ENCODE measurements around the gene MGP. TPM values are rescaled to one million over a fixed set of nuclear protein-coding genes. Genes with fewer than 3 reads are reported as not detected.

MGP gene
- 47.7 and 113 TPM in 2 replicates for total RNA-seq

GRCh38 chr12:14885718-14886221, at the start of gene MGP:
TSS of gene MGP (minus strand) at chr12:14885854. CDS start at chr12:14885791, 63 bp downstream.

DNA sequence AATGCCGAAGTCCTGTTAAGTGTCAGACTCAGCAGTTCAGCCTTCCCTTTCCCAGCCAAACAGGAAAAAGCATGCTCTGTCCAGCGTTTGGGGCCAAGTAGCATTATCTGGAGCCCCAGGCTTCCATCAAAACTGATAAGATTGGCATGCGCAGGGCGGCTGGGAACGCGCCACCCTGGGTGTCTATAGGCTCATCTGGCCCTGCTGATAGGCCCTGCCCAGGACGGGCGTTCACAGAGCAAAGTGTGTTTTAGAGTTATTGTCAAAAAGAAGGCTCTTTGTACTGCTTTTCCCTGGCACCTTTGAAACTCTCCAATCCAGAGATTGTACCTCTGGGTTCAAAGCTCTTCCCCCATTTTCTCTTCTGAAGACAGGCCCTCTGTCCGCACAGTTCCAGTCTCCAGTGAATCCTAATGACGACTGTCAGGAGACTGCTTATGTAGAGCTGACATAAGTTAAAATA, 42.2 kb downstream of the MGP start, which contains the start of gene ART4:
Gene ART4, minus strand, starts transcription at position 102 of the 463 bp plus-strand sequence. CDS start 413 bp downstream, outside the sequence.

Other genes starting within 250 kb of the MGP start
- gene GUCY2C, start 189.3 kb downstream of the MGP start, total RNA-seq = not detected in 2 replicates
- 9.3 and 9.6 TPM in 2 replicates for gene WBP11, start 82.4 kb downstream of the MGP start, total RNA-seq
- 0.28 and 1.5 TPM in 2 replicates for gene C12orf60, start 82.2 kb downstream of the MGP start, total RNA-seq
- 0.38 and 6.2 TPM in 2 replicates for gene SMCO3, start 71.7 kb downstream of the MGP start, total RNA-seq
- 1.3 and 7.9 TPM in 2 replicates for gene ART4, start 42.3 kb downstream of the MGP start, total RNA-seq
- gene ERP27, start 52.7 kb upstream of the MGP start, total RNA-seq = 0.19 TPM in 1 of 2 replicates, not detected in the other
- gene ARHGDIB, start 75.7 kb upstream of the MGP start, total RNA-seq = 36.9 and 90.9 TPM in 2 replicates
- gene PDE6H, start 87.2 kb upstream of the MGP start, total RNA-seq = not detected in 2 replicates